ENCODE results near the gene HOXB7.
A peak's percentile ranks its signal among the peaks of the same experiment; 100 is the strongest.

HOXB7 gene

DNA sequence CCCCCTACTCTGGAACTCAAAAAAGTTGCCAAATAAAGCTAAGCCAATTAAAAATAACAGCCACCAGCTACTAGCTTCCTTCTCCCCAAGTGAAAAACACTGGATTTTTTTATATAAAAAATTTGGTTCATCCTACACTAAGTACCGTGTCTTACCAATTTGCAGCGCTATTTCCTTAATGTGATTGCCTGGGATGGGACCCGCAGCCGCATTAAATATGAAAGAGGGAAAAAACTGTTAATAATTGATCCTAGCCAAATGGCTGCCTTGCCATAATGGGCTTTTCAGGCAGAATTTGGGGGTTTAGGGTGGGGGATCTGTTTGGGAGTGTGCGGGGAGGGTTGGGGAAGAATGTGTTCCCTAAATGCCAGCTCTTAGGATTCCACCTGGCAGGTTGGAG, 13.3 kb upstream of the HOXB7 start:
- DNase-seq (ENCODE audit: low read depth in 2 of 2, low spot score in 1 of 2) = no peak

DNA sequence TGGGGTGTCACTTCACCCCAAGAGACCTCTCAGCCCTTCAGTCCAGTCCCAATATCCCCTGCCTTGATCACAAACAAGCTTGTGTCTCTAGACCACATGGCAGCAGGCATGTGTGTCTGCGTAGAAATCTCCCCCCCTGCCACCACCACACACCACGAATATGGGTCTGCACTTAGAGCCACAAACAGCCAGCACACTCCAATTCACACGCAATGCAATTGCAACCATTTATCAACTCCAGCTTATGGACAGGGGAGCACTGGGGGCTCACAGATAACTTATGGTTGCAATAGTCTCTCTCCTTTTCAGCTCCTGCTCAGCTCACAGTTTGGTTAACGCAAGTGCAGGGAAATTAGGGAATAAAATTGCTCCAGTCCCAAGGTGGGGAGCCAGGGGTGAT, 12.8 kb upstream of the HOXB7 start:
- no peak for DNase-seq (ENCODE audit: low read depth in 2 of 2, low spot score in 1 of 2)

GRCh38 chr17:48622857-48623256, 12.0 kb upstream of the HOXB7 start:
- no peak for DNase-seq (ENCODE audit: low read depth in 2 of 2, low spot score in 1 of 2)

- DNase-seq (ENCODE audit: low read depth in 2 of 2, low spot score in 1 of 2) = no peak
These were observed 10.9 kb upstream of the HOXB7 start for GRCh38 chr17:48621410-48622392.

- DNase-seq (ENCODE audit: low read depth in 2 of 2, low spot score in 1 of 2) = no peak
These were observed 9.8 kb upstream of the HOXB7 start for GRCh38 chr17:48620461-48621139.

DNA sequence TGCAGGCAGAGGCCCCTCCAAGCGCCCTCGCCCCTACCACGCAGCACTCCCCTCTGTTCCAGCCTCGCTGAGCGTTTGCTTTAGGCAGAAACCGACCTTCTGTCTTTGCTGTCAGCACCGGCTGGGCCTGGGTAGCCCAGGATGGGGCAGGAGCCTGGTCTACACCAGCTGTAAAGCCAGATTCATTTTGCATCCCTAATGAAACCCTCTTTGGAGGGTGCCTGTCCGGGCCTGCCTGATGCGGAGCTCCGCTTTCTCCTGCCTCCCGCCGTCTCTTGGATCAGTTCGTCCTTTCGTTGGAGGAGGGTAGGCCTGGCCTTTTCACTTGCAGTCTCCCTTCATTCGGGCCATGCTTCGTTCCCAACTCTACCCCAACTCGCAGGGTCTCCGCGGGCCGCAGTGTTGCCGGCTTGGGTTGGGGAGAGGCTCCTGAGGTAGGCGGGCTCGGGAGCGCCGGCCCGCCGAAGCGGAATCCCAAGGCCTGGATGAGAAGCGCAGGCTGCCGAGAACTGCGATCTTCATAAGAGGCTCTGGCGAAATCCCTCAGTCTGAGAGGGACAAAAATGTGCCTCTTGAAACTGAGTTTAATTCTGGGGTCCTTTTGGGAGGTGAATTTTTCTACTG, 9.1 kb upstream of the HOXB7 start:
- DNase-seq (ENCODE audit: low read depth in 2 of 2, low spot score in 1 of 2) = no peak

- DNase-seq (ENCODE audit: low read depth in 2 of 2, low spot score in 1 of 2) = peak; percentile 61 to 72
These were observed 7.6 kb upstream of the HOXB7 start for GRCh38 chr17:48618256-48618896.

- no peak for DNase-seq (ENCODE audit: low read depth in 2 of 2, low spot score in 1 of 2)
These were observed 6.8 kb upstream of the HOXB7 start for GRCh38 chr17:48617471-48618255.

- no peak for DNase-seq (ENCODE audit: low read depth in 2 of 2, low spot score in 1 of 2)
These were observed 6.1 kb upstream of the HOXB7 start for GRCh38 chr17:48616717-48617470.

DNA sequence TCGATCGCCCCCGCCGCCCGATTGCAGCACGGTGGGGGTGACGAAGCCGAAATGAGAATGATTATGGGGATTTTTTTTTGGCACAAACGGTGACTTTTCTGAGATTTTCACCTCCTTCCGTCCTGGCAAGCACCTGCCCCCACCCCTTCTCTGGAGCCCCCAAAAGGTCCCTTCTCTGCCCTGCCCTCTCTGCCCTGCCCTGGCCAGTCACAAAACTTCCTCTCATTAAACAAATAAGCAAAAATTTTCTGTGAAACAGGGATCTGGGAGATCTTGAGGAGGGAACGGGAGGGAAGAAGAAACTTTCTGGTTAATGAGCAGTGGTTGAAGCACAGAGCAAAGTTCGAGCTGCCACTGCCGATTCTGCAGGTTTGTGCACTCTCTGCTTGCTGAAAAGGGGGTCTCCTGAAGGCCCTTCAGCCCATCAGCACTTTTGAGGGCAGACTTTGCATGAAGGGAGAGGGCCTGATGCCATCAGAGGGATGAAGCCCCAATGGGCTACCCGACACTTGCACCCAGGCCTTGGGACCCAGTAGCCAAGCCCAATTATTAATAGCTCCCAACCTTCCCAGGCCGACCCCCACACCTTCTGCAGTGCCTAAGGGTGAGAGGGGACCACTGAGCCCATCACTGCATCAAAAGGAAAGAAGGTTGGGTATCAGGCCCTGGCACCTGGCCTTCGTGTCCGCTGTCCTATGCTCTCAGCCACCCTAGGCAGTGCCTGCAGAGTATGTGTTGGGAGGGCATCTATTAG, 5.3 kb upstream of the HOXB7 start:
- no peak for DNase-seq (ENCODE audit: low read depth in 2 of 2, low spot score in 1 of 2)

GRCh38 chr17:48615047-48615962, 4.5 kb upstream of the HOXB7 start, which contains the start of gene HOXB8:
Gene HOXB8, minus strand, starts transcription at chr17:48615292. Its CDS starts 588 bp downstream, at chr17:48614704.
- no peak for DNase-seq (ENCODE audit: low read depth in 2 of 2, low spot score in 1 of 2)

- no peak for DNase-seq (ENCODE audit: low read depth in 2 of 2, low spot score in 1 of 2)
These were observed 3.3 kb upstream of the HOXB7 start for GRCh38 chr17:48613862-48614694.

DNA sequence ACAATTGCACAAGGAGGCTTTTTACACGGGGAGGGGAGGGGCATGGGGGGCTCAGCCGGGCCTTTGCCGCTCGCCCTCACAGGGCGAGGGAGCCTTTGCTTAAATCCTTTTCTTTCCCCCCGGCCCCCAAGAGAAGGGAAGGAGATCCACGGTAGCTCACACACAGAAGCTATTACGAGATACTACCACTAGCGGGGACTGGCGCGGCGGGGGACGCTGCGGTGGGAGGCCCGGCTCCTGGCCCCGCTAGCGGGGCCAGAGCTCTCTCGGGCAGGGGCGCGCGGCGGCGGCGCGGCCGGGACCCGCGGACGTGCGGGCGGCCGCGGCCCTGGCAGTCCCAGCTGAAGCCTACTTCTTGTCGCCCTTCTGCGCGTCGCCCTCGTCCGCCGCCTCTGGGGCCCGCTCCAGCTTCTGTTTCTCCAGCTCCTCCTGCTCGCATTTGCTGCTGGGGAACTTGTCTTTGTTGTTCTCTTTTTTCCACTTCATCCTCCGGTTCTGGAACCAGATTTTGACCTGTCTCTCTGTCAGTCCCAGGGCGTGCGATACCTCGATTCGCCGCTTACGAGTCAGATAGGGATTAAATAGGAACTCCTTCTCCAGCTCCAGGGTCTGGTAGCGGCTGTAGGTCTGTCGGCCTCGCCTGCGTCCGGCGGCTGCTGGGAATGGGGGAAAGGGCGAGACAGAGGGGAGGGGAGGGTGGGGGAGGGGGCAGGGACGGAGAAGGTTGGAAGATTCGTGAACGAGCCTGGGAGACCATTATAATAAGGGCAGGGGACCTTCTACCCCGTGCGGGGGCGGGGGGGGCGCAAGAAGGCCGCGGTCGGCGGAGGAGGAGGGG, 2.3 kb upstream of the HOXB7 start:
- DNase-seq (ENCODE audit: low read depth in 2 of 2, low spot score in 1 of 2) = no peak

GRCh38 chr17:48612456-48612853, 1.6 kb upstream of the HOXB7 start:
- DNase-seq (ENCODE audit: low read depth in 2 of 2, low spot score in 1 of 2) = no peak

GRCh38 chr17:48611681-48612455, 1.1 kb upstream of the HOXB7 start:
- no peak for DNase-seq (ENCODE audit: low read depth in 2 of 2, low spot score in 1 of 2)
